ENCODE results near the gene GPC5. TPM values are rescaled to one million over a fixed set of nuclear protein-coding genes. Genes with fewer than 3 reads are reported as not detected.

GPC5 gene
- total RNA-seq, 2 experiments from 2014 or later = 0.06 TPM; not detected in 1

DNA sequence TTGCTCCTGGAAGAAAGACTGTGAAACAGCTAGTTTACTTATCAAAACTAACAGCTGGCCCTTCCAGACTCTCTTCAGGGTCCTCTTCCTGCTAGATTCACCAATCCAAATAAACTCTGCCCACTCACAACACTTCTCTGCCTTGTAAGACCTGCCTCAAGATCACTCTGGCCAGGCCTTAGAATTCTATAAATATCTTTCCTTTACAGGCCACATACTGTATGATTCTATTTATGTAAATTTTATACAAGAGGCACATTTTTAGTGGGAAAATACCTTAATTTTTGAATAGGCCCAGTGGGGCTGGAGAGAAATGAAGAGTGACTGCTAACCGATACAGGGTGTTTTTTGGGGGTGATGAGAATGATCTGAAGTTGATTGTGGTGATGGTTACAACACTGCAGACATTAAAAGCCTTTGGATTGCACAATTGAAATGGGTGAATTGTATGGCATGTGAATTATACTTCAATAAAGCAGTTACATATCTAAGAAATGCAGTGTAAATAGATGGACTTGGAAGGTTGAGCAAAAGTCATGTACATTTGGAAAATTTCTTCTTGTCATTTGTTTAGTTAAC lies 141.8 kb downstream of the GPC5 start:
- no peaks in the 10 kb centered on the region for H3K36me3 Mint-ChIP-seq (ENCODE audit: low read depth)
- H3K27me3 Mint-ChIP-seq = no peaks in the 10 kb centered on the region
- POLR2A ChIA-PET = no interaction called here
- CTCF ChIA-PET = no interaction called here
- DNase-seq = no peak
- no peak overlapping the region for H3K27ac Mint-ChIP-seq
- H3K9me3 Mint-ChIP-seq = no peaks in the 10 kb centered on the region
- no peak overlapping the region for H3K4me3 Mint-ChIP-seq
- no peaks in the 10 kb centered on the region for H3K4me1 Mint-ChIP-seq

DNA sequence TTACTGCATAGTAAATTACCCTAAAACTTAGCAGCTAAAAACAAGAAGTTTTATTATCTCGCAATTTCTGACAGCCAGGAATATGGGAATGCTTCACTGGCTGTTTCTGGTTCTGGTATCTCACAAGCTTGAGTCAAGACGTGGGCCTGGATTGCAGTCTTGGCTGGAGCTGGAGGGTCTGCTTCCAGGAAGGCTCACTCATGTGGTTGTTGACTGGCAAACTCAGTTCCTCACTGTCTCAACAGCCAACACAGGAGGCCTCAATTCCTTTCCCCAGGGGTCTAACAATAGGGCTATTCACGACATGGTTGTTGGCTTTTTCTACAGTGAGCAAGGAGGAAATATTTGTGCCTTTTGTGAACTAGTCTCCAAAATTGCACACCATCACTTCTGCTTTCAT lies 146.3 kb downstream of the GPC5 start:
- Mint-ChIP-seq H3K4me3 (no peak overlapping the region), H3K36me3 (ENCODE audit: low read depth) (no peaks in the 10 kb centered on the region), H3K9me3 (no peaks in the 10 kb centered on the region), H3K4me1 (no peaks in the 10 kb centered on the region), H3K27me3 (no peaks in the 10 kb centered on the region), H3K27ac (no peak overlapping the region)
- ChIA-PET CTCF (no interaction called here), POLR2A (no interaction called here)
- no peak for DNase-seq

DNA sequence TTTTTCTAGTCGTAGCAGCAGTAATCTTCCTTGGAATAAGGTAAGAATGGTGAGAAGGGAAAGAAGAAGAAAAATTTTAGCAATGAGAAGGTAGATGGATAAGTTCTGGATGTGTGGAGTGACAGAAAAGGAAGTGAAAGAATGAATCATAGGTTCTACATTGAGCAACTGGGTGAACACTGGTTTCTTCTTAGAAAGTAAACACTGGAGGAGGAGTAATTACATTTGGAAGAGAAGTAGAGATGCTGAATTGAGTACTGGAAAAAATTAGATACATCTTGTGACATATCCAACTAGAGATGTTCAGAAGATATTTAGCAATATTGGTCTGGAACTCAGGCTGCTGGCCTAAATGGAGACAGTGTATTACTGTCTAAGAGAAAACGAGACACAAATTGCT lies 148.5 kb downstream of the GPC5 start:
- no peaks in the 10 kb centered on the region for H3K36me3 Mint-ChIP-seq (ENCODE audit: low read depth)
- no peaks in the 10 kb centered on the region for H3K9me3 Mint-ChIP-seq
- H3K27me3 Mint-ChIP-seq = no peaks in the 10 kb centered on the region
- no peak for DNase-seq
- H3K27ac Mint-ChIP-seq = no peak overlapping the region
- H3K4me1 Mint-ChIP-seq = no peaks in the 10 kb centered on the region
- H3K4me3 Mint-ChIP-seq = no peak overlapping the region
- POLR2A ChIA-PET = no interaction called here
- CTCF ChIA-PET = no interaction called here

DNA sequence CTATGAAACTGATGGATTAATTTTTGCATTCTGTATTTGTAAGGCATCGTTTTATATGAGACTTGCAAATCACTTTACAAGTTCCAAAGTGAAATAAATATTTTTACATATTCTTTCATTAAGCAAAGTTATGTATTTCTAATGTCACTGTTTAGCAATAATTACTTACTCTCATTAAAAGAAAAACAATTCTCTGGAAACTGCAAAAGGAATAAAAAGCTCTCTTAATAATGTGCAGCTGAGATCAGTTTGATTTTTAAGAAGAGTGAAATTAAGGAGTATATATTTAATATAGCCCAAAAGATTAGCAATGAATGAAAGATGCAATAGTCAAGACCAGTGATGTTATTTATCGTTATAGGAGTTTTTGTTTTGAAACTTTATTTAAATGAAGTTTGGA lies 155.2 kb downstream of the GPC5 start:
- ChIA-PET POLR2A (no interaction called here), CTCF (no interaction called here)
- Mint-ChIP-seq H3K36me3 (ENCODE audit: low read depth) (no peaks in the 10 kb centered on the region), H3K27me3 (no peaks in the 10 kb centered on the region), H3K27ac (no peak overlapping the region), H3K4me1 (no peaks in the 10 kb centered on the region), H3K9me3 (no peaks in the 10 kb centered on the region), H3K4me3 (no peak overlapping the region)
- no peak for DNase-seq

DNA sequence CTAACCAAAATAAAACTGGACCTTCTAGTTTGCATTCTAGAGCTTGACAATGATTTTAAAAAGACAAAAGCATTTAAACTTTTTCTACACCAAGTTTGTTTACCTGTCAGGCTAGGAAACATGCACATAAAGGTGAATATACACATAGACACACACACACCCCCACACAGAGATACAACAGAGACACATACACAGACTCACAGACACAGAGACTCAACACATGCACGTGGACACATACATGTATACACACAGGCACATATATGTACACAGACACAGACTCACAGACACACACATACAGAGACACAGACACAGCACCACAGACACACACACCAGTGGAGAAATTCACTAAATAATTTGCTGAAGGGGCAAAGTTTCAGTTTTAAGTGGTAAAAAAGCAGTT lies 155.7 kb downstream of the GPC5 start:
- ChIA-PET POLR2A (no interaction called here), CTCF (no interaction called here)
- Mint-ChIP-seq H3K9me3 (no peaks in the 10 kb centered on the region), H3K27ac (no peak overlapping the region), H3K27me3 (no peaks in the 10 kb centered on the region), H3K4me3 (no peak overlapping the region), H3K4me1 (no peaks in the 10 kb centered on the region), H3K36me3 (ENCODE audit: low read depth) (no peaks in the 10 kb centered on the region)
- DNase-seq = no peak

DNA sequence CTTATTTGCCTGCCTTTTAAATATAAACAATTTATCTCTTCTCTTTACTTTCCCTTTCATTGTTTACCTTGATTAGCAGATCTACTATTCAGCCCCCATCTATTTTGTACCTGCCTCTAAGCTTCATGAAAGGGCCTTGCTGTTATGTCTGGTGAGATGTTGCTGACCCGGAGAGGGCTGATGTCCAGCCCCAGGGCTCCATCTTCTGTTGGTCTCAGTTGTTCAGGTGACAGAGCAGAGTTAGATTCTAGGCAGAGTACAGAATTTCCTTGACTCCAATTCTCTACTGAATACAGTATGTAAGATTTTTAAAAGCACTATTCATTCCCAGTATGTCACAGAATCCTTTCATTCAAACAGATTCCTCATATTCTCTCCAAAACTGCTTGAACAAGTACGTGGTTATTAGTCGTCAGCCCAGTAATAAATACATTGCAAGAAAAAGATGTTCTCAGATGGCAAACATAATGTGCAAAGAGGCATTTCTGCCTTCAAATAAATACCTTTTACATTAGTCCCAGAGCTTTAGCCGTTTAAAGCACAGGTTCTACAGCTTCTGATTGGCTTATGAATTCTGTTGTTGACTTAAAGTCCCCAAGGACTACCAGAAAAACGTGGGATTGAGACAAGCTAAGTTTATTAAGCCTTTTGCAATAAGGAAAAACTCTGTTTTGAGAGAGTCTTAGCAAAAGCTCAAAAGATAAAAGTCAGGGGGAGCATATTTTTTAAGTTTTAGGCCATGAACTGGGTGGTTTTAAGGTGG lies 159.1 kb downstream of the GPC5 start:
- H3K4me1 Mint-ChIP-seq = no peaks in the 10 kb centered on the region
- no peak overlapping the region for H3K27ac Mint-ChIP-seq
- no peaks in the 10 kb centered on the region for H3K9me3 Mint-ChIP-seq
- ChIA-PET CTCF (no interaction called here), POLR2A (no interaction called here)
- H3K4me3 Mint-ChIP-seq = no peak overlapping the region
- no peaks in the 10 kb centered on the region for H3K36me3 Mint-ChIP-seq (ENCODE audit: low read depth)
- H3K27me3 Mint-ChIP-seq = no peaks in the 10 kb centered on the region
- DNase-seq = no peak

DNA sequence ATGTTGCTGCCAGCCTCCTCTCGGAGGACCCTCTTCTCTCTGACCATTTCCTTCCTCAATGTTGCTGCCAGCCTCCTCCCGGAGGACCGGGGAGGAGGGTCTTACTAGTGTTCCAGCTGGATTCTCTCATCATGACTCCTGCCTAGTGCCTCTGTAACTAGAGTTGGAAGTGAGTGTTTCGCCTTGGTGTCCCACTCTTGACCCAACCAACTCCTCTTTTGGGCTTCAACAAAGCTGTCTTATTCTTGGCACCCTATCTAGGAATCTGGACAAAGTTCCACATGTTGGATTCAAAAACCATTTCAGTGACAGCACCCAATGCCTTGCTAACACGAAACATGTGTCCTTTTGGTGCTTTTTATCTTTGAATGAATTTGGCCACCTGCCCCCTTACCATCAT lies 165.4 kb downstream of the GPC5 start:
- Mint-ChIP-seq H3K4me3 (no peak overlapping the region), H3K36me3 (ENCODE audit: low read depth) (no peaks in the 10 kb centered on the region), H3K9me3 (no peaks in the 10 kb centered on the region), H3K27ac (no peak overlapping the region), H3K27me3 (no peaks in the 10 kb centered on the region), H3K4me1 (no peaks in the 10 kb centered on the region)
- no peak for DNase-seq
- CTCF ChIA-PET = no interaction called here
- POLR2A ChIA-PET = interaction anchor here (0.7 kb wide), 1 partner anchor 362 kb away, joined by 5 read pairs; no protein-coding TSS in a partner anchor

DNA sequence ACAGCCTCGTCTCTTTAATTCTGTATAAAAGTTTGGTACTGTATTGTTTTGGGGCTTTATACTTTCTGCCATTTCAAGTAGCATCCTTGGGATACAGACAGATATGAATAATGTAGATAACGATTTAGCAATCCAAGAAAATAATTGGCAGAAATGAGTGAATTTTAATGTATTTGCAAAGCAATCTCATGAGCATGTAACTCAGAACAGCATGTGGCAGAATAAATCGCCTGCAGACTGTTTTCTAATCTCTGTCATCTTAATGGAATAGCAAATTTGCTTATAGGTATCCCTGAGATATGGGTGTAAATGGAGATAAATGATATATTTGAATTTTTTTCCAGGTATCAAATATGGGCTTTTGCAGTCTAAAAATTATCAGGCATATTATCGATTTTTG lies 166.0 kb downstream of the GPC5 start:
- H3K4me1 Mint-ChIP-seq = no peaks in the 10 kb centered on the region
- POLR2A ChIA-PET = no interaction called here
- DNase-seq = no peak
- no peak overlapping the region for H3K27ac Mint-ChIP-seq
- H3K4me3 Mint-ChIP-seq = no peak overlapping the region
- no peaks in the 10 kb centered on the region for H3K36me3 Mint-ChIP-seq (ENCODE audit: low read depth)
- CTCF ChIA-PET = no interaction called here
- no peaks in the 10 kb centered on the region for H3K9me3 Mint-ChIP-seq
- H3K27me3 Mint-ChIP-seq = no peaks in the 10 kb centered on the region

DNA sequence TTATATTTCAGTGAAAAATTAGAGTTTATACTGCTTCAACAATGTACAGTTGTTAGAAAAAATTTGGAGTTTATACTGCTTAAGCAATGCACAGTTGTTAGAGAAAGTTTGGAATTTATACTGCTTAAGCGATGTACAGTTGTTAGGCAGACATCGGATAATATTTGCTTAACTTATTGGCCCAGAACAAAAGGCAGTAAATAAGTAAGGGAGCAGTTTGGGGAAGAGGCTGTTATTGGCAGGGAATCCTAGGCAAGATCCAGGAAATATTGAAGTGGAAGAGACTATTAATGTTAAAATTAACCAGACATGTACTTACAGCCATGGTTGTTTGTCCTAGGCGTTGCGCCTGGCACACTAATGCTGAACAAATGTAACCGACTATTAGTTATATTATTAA lies 166.9 kb downstream of the GPC5 start:
- no peaks in the 10 kb centered on the region for H3K36me3 Mint-ChIP-seq (ENCODE audit: low read depth)
- POLR2A ChIA-PET = no interaction called here
- H3K4me3 Mint-ChIP-seq = no peak overlapping the region
- no peaks in the 10 kb centered on the region for H3K9me3 Mint-ChIP-seq
- H3K27me3 Mint-ChIP-seq = no peaks in the 10 kb centered on the region
- H3K4me1 Mint-ChIP-seq = no peaks in the 10 kb centered on the region
- CTCF ChIA-PET = no interaction called here
- no peak for DNase-seq
- H3K27ac Mint-ChIP-seq = no peak overlapping the region

DNA sequence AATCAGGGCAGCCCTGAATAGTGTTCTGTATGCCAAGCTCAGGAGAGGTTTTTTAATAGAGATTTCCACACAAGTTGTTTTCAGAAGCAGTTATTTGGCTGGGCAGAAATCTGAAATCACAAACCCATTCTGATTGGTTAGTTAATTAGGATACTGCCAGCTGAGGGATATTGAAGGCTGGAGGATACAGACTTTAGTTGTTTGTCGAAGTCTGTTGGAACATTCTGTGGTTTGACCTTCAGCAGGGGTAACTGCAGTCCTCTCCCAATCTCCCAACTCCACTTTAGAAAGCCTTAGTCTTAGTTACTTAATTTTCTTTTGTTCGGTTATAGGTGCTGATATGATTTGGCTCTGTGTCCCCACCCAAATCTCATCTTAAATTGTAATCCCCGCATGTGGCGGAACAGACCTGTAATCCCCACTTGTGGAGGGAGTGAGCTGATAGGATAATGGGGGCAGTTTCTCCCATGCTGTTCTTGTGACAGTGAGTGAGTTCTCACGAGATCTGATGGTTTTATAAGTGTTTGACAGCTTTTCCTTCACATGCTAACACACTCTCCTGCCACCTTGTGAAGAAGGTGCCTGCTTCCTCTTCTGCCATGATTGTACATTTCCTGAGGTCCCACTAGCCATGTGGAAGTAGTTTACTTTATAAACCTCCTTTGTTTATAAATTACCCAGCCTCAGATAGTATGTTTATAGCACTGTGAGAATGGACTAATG lies 169.2 kb downstream of the GPC5 start:
- POLR2A ChIA-PET = no interaction called here
- Mint-ChIP-seq H3K27me3 (no peaks in the 10 kb centered on the region), H3K27ac (no peak overlapping the region), H3K36me3 (ENCODE audit: low read depth) (no peaks in the 10 kb centered on the region), H3K9me3 (no peaks in the 10 kb centered on the region), H3K4me3 (no peak overlapping the region), H3K4me1 (no peaks in the 10 kb centered on the region)
- CTCF ChIA-PET = no interaction called here
- DNase-seq = no peak

DNA sequence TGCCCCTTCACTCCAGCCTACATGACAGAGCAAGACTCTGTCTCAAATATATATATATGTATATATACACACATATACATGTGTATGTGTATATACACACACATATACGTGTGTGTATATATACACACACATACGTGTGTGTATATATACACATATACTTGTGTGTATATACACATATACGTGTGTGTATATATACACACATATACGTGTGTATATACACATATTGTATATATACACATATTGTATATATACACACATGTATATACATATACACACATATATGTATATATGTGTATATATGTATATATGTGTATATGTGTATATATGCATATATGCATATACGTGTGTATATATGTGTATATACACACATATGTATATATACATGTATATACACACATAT lies 173.3 kb downstream of the GPC5 start:
- H3K36me3 Mint-ChIP-seq (ENCODE audit: low read depth) = no peaks in the 10 kb centered on the region
- no peak overlapping the region for H3K27ac Mint-ChIP-seq
- no peaks in the 10 kb centered on the region for H3K4me1 Mint-ChIP-seq
- DNase-seq = no peak
- no peaks in the 10 kb centered on the region for H3K9me3 Mint-ChIP-seq
- no peaks in the 10 kb centered on the region for H3K27me3 Mint-ChIP-seq
- ChIA-PET CTCF (no interaction called here), POLR2A (no interaction called here)
- no peak overlapping the region for H3K4me3 Mint-ChIP-seq

DNA sequence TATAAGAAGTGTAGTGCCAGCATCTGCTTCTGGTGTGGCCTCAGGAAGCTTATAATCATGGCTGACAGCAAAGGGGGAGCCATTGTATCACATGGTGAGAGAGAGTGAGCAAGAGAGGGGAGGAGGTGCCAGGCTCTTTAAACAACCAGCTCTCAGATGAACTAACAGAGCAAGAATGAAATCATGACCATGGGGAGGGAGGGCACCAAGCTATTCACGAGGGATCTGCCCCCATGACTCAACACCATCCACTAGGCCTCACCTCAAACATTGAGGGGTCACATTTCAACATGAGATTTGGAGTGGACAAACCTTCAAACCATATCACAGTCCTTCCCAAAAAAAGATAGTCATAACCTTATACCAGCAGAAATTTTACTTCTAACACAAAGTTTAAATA lies 174.0 kb downstream of the GPC5 start:
- Mint-ChIP-seq H3K27ac (no peak overlapping the region), H3K4me3 (no peak overlapping the region), H3K4me1 (no peaks in the 10 kb centered on the region), H3K9me3 (no peaks in the 10 kb centered on the region), H3K27me3 (no peaks in the 10 kb centered on the region), H3K36me3 (ENCODE audit: low read depth) (no peaks in the 10 kb centered on the region)
- CTCF ChIA-PET = no interaction called here
- POLR2A ChIA-PET = no interaction called here
- no peak for DNase-seq

DNA sequence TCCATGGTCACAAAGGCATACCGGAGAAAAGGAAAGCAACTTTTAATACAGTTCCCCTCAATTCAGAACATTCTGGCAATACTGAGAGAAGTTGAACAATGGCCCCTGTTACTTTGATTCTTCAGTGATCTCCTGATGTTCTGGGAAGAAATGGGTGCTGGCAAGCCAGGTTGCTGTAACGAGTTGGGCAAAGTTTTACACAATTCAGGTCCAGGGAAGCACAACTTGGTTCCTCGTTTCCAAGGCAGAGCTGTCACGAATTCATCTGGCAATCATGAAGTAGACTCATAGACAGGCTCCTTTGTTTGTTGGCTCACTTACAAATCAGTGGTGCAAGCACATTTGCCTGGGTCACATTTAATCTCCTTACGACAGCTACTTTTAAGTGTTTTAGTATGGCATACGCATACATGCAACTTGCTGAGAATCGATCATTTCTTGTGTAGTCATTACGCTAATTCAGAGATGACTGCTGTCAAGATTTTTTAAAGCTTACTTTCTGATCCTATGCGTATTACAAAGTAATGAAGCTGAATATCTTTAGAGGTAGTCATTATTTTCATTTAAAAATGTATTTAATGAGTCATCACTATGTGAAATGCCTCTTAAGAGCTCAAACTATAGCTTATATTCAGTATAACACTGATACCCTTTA lies 174.7 kb downstream of the GPC5 start:
- Mint-ChIP-seq H3K4me3 (no peak overlapping the region), H3K36me3 (ENCODE audit: low read depth) (no peaks in the 10 kb centered on the region), H3K4me1 (no peaks in the 10 kb centered on the region), H3K9me3 (no peaks in the 10 kb centered on the region), H3K27ac (no peak overlapping the region), H3K27me3 (no peaks in the 10 kb centered on the region)
- DNase-seq = no peak
- ChIA-PET POLR2A (no interaction called here), CTCF (no interaction called here)
